ENCODE measurements around the gene HKDC1.

Gene HKDC1

GRCh38 chr10:69216577-69217118 lies 3.5 kb upstream of the HKDC1 start:
- no peak for DNase-seq (ENCODE audit: low read depth, low spot score)

- no peak for DNase-seq (ENCODE audit: low read depth, low spot score)
Observed at GRCh38 chr10:69217119-69217754, 2.9 kb upstream of the HKDC1 start.

DNA sequence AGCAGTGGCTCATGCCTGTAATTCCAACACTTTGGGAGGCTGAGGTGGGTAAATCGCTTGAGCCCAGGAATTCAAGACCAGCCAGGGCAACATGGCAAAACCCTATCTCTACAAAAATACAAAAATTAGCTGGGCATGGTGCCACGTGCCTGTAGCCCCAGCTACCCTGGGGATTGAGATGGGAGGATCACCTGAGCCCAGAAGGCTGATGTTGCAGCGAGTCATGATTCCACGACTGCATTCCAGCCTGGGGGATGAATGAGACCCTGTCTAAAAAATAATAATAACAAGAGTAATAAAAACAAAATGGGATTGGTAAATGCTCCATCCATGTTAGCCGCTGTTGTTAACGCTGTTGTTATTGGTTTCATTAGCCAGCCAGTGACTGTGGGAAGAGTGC lies 1.3 kb upstream of the HKDC1 start:
- no peak for DNase-seq (ENCODE audit: low read depth, low spot score)

DNA sequence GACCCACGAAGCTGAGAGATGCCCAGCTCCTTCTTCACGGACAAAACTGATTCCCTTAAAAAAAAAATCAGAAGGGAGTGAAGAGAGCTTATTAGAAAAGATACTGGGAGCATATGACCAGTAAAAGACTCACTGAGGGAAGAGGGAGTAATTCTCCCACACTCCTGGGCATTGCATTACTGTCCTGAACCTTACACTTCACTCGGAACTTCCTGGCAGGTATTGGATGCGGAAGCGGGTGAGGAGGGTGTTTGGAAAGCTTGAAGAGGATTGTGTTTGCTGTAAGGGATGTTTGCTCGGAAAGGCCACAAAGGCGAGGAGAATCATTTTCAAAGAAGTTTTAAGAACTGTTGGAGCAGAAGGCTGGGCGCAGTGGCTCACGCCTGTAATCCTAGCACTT lies 375 bp downstream of the HKDC1 start:
- DNase-seq (ENCODE audit: low read depth, low spot score) = no peak

GRCh38 chr10:69222157-69223027 lies 2.3 kb downstream of the HKDC1 start:
- DNase-seq (ENCODE audit: low read depth, low spot score) = peak; percentile 28

- no peak for DNase-seq (ENCODE audit: low read depth, low spot score)
Observed at GRCh38 chr10:69223028-69223342, 2.9 kb downstream of the HKDC1 start.

DNA sequence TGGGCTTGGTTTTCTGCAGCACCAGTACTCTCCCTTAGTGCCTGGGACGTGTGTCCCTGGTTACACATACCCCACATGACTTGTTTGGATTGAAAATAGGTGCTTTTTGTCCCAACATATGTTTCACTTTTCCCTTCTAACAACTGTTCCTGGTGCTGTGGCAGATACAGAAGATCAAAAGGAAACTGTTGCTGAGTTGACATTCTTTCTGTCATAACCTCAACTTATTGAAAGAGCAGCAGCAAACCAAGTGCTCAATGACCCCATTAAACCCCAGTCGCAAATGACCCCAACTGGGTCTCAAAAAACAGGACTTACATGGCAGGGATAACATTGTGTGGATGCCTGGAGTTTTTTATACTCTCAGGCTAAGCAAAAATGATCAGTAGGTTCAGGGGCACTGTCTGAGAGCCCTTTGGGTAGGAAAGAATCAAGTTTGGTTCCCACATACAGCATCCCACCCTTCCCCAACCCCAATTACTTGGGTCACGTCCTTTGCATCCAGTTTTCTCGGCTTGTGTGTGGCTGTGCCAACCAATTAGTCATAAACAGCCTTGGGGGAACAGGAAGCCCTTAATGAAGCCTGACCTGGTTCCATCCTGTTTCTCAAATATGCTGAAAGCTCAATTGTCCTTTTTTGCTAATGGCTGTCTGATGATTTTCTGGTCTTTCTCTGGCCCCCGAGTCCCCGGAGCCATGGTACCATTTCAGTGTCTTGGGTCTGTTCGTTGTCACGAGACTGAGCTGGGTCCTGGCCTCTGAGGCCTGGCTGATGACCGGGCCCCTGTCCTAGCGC lies 4.9 kb downstream of the HKDC1 start:
- DNase-seq (ENCODE audit: low read depth, low spot score) = no peak

DNA sequence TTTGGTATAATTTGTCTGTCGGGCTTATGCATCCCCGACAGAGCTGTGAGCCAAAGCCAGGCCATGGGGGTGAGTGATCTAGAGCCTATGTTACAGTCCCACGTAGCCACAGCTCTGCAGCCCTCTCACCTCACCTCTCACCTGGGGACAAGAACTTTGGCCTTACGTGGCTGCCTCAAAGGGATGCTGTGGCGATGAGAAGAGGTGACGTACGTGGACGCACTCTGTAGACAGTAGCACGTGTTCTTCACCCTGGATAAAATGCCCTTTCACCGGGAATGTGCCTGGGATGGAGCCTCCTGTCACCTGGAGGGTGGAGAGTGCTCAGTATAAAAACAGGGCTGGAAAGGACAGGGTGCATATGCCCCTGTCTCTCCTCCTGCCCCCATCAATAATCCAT lies 5.5 kb downstream of the HKDC1 start:
- DNase-seq (ENCODE audit: low read depth, low spot score) = no peak

DNA sequence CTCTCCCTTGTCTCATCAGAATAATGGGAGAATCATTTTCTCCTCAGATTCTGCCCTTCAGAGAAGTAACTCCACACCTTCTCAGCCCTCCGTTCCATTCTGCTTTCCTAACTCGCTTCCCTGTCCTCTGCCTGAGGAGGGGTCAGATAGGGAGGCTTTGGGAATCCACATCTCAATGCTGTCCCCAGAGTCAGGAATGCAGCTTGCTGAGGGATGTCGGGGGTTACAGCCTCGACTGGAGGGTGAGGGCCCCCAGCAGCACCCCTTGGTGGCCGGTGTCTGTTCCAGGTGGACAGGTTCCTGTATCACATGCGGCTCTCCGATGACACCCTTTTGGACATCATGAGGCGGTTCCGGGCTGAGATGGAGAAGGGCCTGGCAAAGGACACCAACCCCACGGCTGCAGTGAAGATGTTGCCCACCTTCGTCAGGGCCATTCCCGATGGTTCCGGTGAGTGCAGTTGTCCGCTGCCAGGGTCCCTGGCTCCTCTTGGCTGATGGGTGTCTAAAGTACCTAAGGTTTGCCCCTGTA lies 6.9 kb downstream of the HKDC1 start:
- DNase-seq (ENCODE audit: low read depth, low spot score) = no peak

DNA sequence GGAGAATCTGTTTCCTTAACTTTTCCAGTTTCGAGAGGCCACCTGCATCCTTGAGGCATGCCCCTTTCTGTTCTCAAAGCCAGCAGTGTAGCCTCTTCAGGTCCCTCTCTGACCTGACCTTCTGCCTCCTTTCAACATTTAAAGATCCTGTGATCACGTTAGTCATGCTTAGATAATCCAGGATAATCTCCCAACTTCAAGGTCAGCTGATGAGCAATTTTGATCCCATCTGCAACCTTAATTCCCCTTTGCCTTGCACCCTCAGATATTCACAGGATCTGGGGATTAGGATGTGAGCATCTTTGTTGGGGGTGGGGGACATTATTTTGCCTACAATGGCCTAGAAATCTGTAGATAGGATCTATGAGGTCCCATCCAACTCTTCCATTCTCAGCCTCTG lies 8.0 kb downstream of the HKDC1 start:
- DNase-seq (ENCODE audit: low read depth, low spot score) = no peak

DNA sequence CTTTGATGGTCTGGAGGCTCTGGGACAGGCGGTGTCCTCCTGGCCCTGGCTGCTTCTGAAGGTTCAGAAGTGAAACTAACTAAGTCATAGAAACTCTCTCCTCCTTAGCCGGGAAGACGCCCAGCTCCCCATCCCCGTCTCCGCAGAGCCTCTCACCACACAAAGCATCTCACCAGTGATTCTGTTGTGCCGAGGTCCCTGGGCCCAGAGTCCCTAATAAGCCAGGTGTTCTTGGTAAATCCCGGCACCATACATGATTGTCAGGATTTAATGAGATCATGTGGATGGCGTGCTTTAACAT lies 9.4 kb downstream of the HKDC1 start:
- DNase-seq (ENCODE audit: low read depth, low spot score) = no peak

DNA sequence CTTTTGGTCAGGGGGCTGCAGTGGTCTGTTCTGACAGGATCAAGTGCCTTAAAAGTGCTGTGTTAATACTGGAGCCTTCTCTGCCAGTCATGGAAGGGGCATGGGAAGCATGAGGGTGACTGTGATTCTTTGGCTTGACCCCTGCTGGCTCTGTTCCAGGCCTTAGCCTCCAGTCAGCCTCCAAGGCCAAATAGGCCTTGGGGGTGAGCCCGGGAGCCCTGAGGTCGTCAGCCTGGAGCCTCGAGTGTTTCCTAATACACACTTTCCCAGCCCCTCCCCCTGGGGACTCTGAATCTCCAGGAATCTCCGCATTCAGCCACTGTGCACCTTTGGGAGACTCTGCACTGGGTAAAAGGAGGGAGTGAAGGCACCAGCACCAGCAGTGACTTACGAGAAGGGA lies 10.0 kb downstream of the HKDC1 start:
- no peak for DNase-seq (ENCODE audit: low read depth, low spot score)

- peak; percentile 3 for DNase-seq (ENCODE audit: low read depth, low spot score)
Observed at GRCh38 chr10:69232252-69232651, 12.1 kb downstream of the HKDC1 start.

DNA sequence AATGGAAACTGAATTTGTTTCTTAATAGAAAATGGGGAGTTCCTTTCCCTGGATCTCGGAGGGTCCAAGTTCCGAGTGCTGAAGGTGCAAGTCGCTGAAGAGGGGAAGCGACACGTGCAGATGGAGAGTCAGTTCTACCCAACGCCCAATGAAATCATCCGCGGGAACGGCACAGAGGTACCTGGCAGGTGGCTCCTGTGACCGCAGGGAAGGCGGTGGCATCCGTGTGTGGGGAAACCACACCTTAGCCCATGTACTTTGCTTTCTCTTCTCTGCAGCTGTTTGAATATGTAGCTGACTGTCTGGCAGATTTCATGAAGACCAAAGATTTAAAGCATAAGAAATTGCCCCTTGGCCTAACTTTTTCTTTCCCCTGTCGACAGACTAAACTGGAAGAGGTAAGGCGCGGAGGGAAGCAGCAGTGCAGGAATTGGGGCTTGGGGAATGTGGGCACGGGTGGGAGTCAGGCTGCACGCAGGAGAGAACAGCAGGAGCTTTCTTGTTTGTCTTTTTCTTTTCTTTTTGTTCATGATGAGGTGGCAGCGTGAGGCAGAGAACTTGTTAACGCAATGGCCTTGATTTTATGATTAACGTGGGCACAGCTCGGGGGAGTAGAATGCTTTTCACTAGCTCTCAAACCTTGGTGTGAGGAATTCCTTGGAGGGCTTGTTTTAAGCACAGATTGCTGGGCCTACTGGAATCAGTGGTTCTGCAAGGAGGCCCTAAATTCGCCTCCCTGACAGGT lies 12.8 kb downstream of the HKDC1 start:
- no peak for DNase-seq (ENCODE audit: low read depth, low spot score)

- no peak for DNase-seq (ENCODE audit: low read depth, low spot score)
Observed at GRCh38 chr10:69234447-69234846, 14.3 kb downstream of the HKDC1 start.

DNA sequence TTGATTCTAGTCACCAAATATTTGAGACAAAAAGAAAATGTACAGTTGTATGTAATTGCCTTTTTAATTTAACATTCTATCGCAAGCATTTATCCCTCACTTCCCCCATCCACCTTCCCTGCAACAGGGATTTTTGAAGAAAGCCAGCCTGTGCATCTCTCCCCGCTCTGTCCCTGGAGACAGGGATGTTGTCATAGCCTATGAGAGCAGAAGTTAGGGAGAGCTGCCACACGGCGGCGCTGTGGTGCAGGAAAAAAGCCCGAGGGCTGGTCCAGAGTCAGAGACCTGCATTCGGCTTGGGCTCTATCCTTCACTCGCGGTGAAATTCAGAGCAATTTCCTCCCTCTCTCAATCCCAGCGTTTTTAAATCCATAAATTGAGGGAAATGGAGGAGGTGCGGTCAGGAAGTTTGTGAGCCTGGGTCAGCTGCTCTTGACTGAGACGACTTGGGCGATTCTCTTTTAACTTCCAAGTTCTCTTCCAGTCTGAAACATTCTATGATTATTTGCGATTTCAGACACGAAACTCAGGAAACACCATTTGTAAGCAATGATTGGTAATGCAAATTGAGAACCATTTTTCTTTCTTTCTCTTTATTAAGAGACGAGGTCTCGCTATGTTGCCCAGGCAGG lies 17.5 kb downstream of the HKDC1 start:
- peak; percentile 60 for DNase-seq (ENCODE audit: low read depth, low spot score)

DNA sequence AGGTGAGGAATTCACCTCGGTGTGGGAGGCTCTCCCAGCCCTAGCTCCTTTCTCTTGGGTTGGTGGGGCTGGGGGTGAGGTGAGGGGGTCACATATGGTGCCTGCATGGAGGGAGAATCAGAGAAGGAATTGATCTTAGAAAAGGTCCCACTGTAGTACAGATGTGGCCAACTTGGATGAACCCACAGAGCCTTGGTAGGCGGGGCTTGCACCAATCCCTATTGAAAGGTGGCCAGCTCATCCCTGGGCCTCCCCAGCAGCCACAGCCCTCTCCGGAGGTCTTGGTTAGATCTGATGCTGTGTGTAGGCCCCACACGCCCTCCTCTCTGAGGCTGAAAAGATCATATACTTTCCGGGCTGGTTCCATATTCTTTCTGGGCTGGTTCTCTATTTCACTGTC lies 19.0 kb downstream of the HKDC1 start:
- no peak for DNase-seq (ENCODE audit: low read depth, low spot score)

DNA sequence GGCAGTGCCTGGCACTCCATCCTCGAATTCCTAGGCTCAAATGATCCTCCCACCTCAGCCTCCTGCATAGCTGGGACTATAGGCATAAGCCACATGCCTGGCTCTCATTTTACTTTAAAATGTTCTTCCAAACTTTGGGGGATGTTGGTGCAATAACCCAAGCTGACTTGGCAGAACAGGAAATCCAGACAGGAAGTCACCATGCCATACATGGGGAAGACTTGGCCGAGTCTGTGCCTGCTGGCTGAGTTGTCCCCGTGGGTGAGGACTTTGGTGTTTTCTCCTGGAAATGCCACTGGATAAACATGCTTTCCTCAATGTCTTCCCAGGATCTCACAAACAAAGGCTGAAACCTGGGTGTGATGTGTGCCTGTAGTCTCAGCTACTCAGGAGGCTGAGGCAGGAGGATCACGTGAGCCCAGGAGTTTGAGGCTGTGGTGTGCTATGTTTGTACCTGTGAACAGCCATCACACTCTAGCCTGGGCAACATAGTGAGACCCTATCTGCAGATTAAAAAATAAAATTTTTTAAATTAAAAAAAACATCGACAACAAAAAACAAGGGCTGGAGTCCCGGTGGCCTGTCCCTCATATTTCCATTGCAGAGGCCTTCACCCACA lies 19.8 kb downstream of the HKDC1 start:
- DNase-seq (ENCODE audit: low read depth, low spot score) = no peak

DNA sequence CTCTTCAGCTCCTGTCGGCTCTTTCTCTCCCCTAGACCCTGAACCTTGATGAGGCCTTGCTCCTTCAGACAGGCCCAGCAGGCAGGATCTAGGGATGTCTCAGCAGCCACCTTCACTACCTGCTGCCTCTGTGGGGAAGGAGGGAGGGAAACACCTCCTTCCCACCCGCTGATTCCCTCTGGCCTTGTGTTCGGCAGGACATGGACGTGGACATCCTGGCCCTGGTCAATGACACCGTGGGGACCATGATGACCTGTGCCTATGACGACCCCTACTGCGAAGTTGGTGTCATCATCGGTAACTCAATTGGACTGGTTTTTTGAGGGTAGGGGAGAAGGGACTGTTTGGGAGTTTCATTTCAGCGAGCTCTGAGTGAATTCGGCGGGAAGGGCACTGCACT lies 20.3 kb downstream of the HKDC1 start:
- DNase-seq (ENCODE audit: low read depth, low spot score) = no peak

GRCh38 chr10:69241575-69241974 lies 21.4 kb downstream of the HKDC1 start:
- no peak for DNase-seq (ENCODE audit: low read depth, low spot score)

Measured in smooth muscle cell of the brain vasculature (primary cell).